Measurements from ENCODE around the gene ATP6V1F.

ATP6V1F gene

GRCh38 chr7:128845987-128846386 is 16.7 kb upstream of the ATP6V1F start:
- no peak overlapping the region for H3K4me3 ChIP-seq (ENCODE audit: low read depth, low read length)
- TF ChIP-seq, protein P1, sequence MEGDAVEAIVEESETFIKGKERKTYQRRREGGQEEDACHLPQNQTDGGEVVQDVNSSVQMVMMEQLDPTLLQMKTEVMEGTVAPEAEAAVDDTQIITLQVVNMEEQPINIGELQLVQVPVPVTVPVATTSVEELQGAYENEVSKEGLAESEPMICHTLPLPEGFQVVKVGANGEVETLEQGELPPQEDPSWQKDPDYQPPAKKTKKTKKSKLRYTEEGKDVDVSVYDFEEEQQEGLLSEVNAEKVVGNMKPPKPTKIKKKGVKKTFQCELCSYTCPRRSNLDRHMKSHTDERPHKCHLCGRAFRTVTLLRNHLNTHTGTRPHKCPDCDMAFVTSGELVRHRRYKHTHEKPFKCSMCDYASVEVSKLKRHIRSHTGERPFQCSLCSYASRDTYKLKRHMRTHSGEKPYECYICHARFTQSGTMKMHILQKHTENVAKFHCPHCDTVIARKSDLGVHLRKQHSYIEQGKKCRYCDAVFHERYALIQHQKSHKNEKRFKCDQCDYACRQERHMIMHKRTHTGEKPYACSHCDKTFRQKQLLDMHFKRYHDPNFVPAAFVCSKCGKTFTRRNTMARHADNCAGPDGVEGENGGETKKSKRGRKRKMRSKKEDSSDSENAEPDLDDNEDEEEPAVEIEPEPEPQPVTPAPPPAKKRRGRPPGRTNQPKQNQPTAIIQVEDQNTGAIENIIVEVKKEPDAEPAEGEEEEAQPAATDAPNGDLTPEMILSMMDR (IDR thresholded peaks at IDR 0.05; ENCODE audit: low read depth, low read length): no peak

- TF ChIP-seq, protein P1 (IDR thresholded peaks at IDR 0.05; ENCODE audit: low read depth, low read length): no peak
- H3K4me3 ChIP-seq (ENCODE audit: low read depth, low read length): no peak overlapping the region
Measured at GRCh38 chr7:128846781-128847444, 15.7 kb upstream of the ATP6V1F start.

GRCh38 chr7:128847721-128848211 is 14.9 kb upstream of the ATP6V1F start:
- H3K4me3 ChIP-seq (ENCODE audit: low read depth, low read length): no peak overlapping the region
- TF ChIP-seq, protein P1 (IDR thresholded peaks at IDR 0.05; ENCODE audit: low read depth, low read length): no peak

DNA sequence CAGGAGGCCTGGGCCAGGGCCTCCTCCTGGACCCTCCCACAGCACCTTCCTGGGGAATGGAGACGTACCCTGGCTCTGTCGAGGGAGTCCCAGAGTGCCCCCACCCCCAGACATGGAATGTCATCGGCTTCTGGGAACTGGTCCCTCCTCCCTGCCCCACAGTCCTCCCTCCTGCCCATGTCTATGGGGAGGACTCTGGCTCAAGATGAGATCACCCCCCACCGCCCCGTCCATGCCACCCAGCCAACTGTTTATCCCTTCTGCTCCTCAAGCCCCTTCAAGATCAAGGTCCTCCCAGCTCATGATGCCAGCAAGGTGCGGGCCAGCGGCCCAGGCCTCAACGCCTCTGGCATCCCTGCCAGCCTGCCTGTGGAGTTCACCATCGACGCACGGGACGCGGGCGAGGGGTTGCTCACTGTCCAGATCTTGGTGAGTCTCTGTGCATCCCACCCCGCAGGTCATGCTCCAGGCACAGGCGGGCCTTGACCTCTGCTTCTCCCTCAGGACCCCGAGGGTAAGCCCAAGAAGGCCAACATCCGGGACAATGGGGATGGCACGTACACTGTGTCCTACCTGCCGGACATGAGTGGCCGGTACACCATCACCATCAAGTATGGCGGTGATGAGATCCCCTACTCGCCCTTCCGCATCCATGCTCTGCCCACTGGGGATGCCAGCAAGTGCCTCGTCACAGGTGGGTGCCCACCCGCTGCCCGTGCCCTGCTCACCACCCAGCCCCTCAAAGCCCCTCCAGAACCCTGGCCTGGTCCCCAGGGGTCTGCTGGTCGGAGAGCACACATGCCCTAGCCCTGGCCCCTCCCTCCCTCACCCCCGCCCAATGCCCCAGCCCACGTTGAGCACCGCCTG is 14.1 kb upstream of the ATP6V1F start:
- TF ChIP-seq, protein P1 (IDR thresholded peaks at IDR 0.05; ENCODE audit: low read depth, low read length): no peak
- H3K4me3 ChIP-seq (ENCODE audit: low read depth, low read length): no peak overlapping the region

DNA sequence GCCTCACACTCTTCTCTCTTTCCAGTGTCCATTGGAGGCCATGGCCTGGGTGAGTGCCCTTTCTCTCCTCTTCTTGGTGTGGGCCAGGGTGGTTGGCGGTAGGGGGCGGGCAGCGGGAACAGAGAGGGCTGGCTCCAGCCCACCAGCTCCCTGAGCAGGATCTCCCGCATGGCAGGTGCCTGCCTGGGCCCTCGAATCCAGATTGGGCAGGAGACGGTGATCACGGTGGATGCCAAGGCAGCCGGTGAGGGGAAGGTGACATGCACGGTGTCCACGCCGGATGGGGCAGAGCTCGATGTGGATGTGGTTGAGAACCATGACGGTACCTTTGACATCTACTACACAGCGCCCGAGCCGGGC is 13.5 kb upstream of the ATP6V1F start:
- H3K4me3 ChIP-seq (ENCODE audit: low read depth, low read length): no peak overlapping the region
- TF ChIP-seq, protein P1 (IDR thresholded peaks at IDR 0.05; ENCODE audit: low read depth, low read length): no peak

DNA sequence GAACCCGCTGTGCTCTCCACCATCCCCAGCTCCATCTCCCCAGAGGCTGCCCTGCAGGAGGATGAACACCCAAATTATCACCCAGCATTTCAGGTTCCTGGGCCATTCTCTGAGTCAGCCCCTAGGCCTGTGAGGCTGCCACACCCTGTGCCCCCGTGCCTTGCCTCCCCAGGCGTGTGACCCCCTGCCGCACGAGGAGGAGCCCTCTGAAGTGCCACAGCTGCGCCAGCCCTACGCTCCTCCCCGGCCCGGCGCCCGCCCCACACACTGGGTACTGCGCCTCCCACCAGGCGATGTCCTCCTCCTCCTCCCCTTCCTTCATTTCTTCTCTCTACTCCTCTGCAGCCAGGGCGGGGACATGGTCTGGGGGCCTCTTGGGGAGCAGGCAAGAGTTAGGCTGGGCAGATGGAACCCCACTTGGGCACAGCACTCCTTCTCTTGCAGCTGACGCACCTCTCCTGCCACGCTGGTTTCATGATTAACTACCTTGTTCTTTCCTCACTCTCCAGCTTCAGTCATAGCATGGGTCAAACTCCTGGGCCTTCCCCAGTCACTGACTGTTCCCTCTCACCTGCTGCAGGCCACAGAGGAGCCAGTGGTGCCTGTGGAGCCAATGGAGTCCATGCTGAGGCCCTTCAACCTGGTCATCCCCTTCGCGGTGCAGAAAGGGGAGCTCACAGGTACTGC is 12.7 kb upstream of the ATP6V1F start:
- no peak overlapping the region for H3K4me3 ChIP-seq (ENCODE audit: low read depth, low read length)
- TF ChIP-seq, protein P1 (IDR thresholded peaks at IDR 0.05; ENCODE audit: low read depth, low read length): no peak
